ENCODE data around the gene COA8.

GRCh38 chr14:103628684-103629502, 66.1 kb downstream of the COA8 start, which contains the start of gene KLC1:
- TF ChIP-seq REST (IDR thresholded peaks at IDR 0.05; ENCODE audit: low read depth) (no peak), RAD21 (IDR thresholded peaks at IDR 0.05; ENCODE audit: low read depth) (no peak), TEAD4 (IDR thresholded peaks at IDR 0.05) (0 out of 2 replicates have a peak, but pooled peaks have one; percentile 14), CREB1 (IDR thresholded peaks at IDR 0.05; ENCODE audit: low read depth) (peak; percentile 88), YY1 (IDR thresholded peaks at IDR 0.05; ENCODE audit: low read depth) (peak; percentile 92), MAX (IDR thresholded peaks at IDR 0.05) (peak; percentile 65), TAF1 (IDR thresholded peaks at IDR 0.05; ENCODE audit: low read depth) (peak; percentile 52), EP300 (IDR thresholded peaks at IDR 0.05; ENCODE audit: borderline replicate concordance) (no peak; the same call in 1 of the 2 replicates), CEBPB (IDR thresholded peaks at IDR 0.05) (peak; percentile 11; the same call in 1 of the 2 replicates), ZBTB7A (IDR thresholded peaks at IDR 0.05; ENCODE audit: low read depth) (no peak), NFIC (IDR thresholded peaks at IDR 0.05) (no peak)

Measured in Ishikawa (cell line).